Gastroesophageal sphincter (tissue), 4 donors: ENCODE measurements around the gene TMTC2. TPM values are rescaled to one million over a fixed set of nuclear protein-coding genes. Genes with fewer than 3 reads are reported as not detected.

Experiments used
- ATAC-seq: fragments of 150-250 bp; one replicate; pipeline ENCODE4 v1.9.1; 2016; ENCODE audit warnings: mild to moderate bottlenecking, moderate library complexity
- H3K27ac ChIP-seq, 4 donors: fragments of 200-600 bp; sonication (generic) in 3 of 4; 1 replicate in 3 of 4; 2 replicates in 1 of 4; pipeline ENCODE4 v1.5.1; 2016 to 2019
- H3K27me3 ChIP-seq: fragments of 200-600 bp; sonication (generic); one replicate; pipeline ENCODE4 v1.5.1; 2019
- H3K36me3 ChIP-seq, 2 donors: fragments of 200-600 bp; sonication (generic); one replicate each; pipeline ENCODE4 v1.5.1; 2019; ENCODE audit warnings: control low read depth in 1 of 2
- H3K4me1 ChIP-seq, 3 donors: fragments of 200-600 bp; sonication (generic); 1 replicate in 2 of 3; 2 replicates in 1 of 3; pipeline ENCODE4 v1.5.1; 2016 to 2019; ENCODE audit warnings: control low read depth in 2 of 3
- H3K4me3 ChIP-seq, 2 donors: fragments of 200-600 bp; sonication (generic); one replicate each; pipeline ENCODE4 v1.5.1; 2019; ENCODE audit warnings: mild to moderate bottlenecking in 1 of 2, moderate library complexity in 1 of 2
- H3K9me3 ChIP-seq, 3 donors: fragments of 200-600 bp; sonication (generic); one replicate each; pipeline ENCODE4 v1.5.1; 2017 to 2019; ENCODE audit warnings: control low read depth in 2 of 3
- CTCF ChIP-seq, 4 experiments: fragments of 200-600 bp in 2 of 4; fragments of 450-650 bp in 2 of 4; sonication (generic) in 1 of 4; IDR thresholded peaks; one replicate each; pipeline ENCODE4 v1.5.1; 2017 to 2019; ENCODE audit warnings: antibody characterized with exemption in 4 of 4, mild to moderate bottlenecking in 2 of 4, moderate library complexity in 2 of 4
- EP300 ChIP-seq: sonication (generic); formaldehyde crosslinking; IDR thresholded peaks from one replicate; pipeline ENCODE4 v1.6.1; 2017; ENCODE audit warnings: antibody characterized with exemption, mild to moderate bottlenecking
- POLR2A ChIP-seq, 2 donors: fragments of 450-650 bp; IDR thresholded peaks; one replicate each; pipeline ENCODE4 v1.6.1; 2017; ENCODE audit warnings: antibody characterized with exemption in 2 of 2, mild to moderate bottlenecking in 2 of 2, moderate library complexity in 1 of 2
- POLR2AphosphoS5 ChIP-seq: sonication (generic); formaldehyde crosslinking; IDR thresholded peaks from one replicate; pipeline ENCODE4 v1.6.1; 2017; ENCODE audit warnings: antibody characterized with exemption
- WGBS, 2 donors: methylation state at CpG; one replicate each; pipeline ENCODE4 v1.1.5; 2018; ENCODE audit warnings: low coverage in 1 of 2; 5-methylcytosine and 5-hydroxymethylcytosine counted together
- total RNA-seq, 4 donors: library from RNA; depleted of rRNA; stranded (reverse); fragments of >200 nt; gene quantifications; one replicate each; pipeline ENCODE4 v1.1.0, GENCODE V29; 2016

The TMTC2 gene
- total RNA-seq, 4 donors from 2014 or later, result 7.4 to 21.8 (median 16.0) TPM

GRCh38 chr12:82926630-82927029 is 239.9 kb downstream of the TMTC2 start:
- no peak for ATAC-seq
- H3K9me3 ChIP-seq, result no peaks in the 10 kb centered on the region
- no peak overlapping the region for H3K27ac ChIP-seq
- TF ChIP-seq CTCF (IDR thresholded peaks at IDR 0.05) (no peak), POLR2A (IDR thresholded peaks at IDR 0.05) (no peak), POLR2AphosphoS5 (no peak)
- no peak overlapping the region for H3K4me3 ChIP-seq
- no peaks in the 10 kb centered on the region for H3K36me3 ChIP-seq
- 93 to 100% methylated on average over 3 of the region's 3 CpGs for WGBS, 2 donors
- H3K4me1 ChIP-seq, result no peaks in the 10 kb centered on the region
- no peaks in the 10 kb centered on the region for H3K27me3 ChIP-seq

GRCh38 chr12:82930301-82930700 is 243.6 kb downstream of the TMTC2 start:
- no peak overlapping the region for H3K27ac ChIP-seq
- ATAC-seq, result no peak
- H3K4me3 ChIP-seq, result no peak overlapping the region
- H3K27me3 ChIP-seq, result no peaks in the 10 kb centered on the region
- 90 to 100% methylated on average over 2 to 3 of the region's 3 CpGs for WGBS, 2 donors
- TF ChIP-seq POLR2AphosphoS5 (no peak), POLR2A (IDR thresholded peaks at IDR 0.05) (no peak), CTCF (IDR thresholded peaks at IDR 0.05) (no peak), EP300 (no peak)
- no peaks in the 10 kb centered on the region for H3K36me3 ChIP-seq
- H3K9me3 ChIP-seq, result no peaks in the 10 kb centered on the region
- H3K4me1 ChIP-seq, result no peaks in the 10 kb centered on the region

- 84 to 97% methylated on average over 3 to 4 of the region's 5 CpGs for WGBS, 2 donors
- H3K27ac ChIP-seq, result no peak overlapping the region
- TF ChIP-seq POLR2AphosphoS5, result no peak
- TF ChIP-seq POLR2A (IDR thresholded peaks at IDR 0.05), result no peak
- no peak for TF ChIP-seq EP300
- no peak for TF ChIP-seq CTCF (IDR thresholded peaks at IDR 0.05)
These were observed 244.8 kb downstream of the TMTC2 start for GRCh38 chr12:82931349-82932116.

GRCh38 chr12:82937151-82937550 is 250.4 kb downstream of the TMTC2 start:
- Histone ChIP-seq H3K27me3 (no peaks in the 10 kb centered on the region), H3K4me3 (no peak overlapping the region), H3K9me3 (no peaks in the 10 kb centered on the region), H3K27ac (no peak overlapping the region), H3K4me1 (no peaks in the 10 kb centered on the region), H3K36me3 (no peaks in the 10 kb centered on the region)
- 35 to 50% methylated on average over 2 of the region's 2 CpGs for WGBS, 2 donors
- no peak for ATAC-seq
- no peak for TF ChIP-seq POLR2A (IDR thresholded peaks at IDR 0.05)
- TF ChIP-seq POLR2AphosphoS5, result no peak
- TF ChIP-seq CTCF (IDR thresholded peaks at IDR 0.05), result no peak
- no peak for TF ChIP-seq EP300

More at GRCh38 chr12:82931349-82932116, 244.8 kb downstream of the TMTC2 start:
- ATAC-seq, result no peak
- H3K4me1 ChIP-seq, result no peaks in the 10 kb centered on the region
- H3K9me3 ChIP-seq, result no peaks in the 10 kb centered on the region
- H3K27me3 ChIP-seq, result no peaks in the 10 kb centered on the region
- H3K4me3 ChIP-seq, result no peak overlapping the region
- H3K36me3 ChIP-seq, result no peaks in the 10 kb centered on the region

GRCh38 chr12:82942521-82942920 is 255.8 kb downstream of the TMTC2 start:
- no peak for TF ChIP-seq EP300
- TF ChIP-seq POLR2AphosphoS5, result no peak
- no peak for TF ChIP-seq CTCF (IDR thresholded peaks at IDR 0.05)
- no peak for TF ChIP-seq POLR2A (IDR thresholded peaks at IDR 0.05)
- no peaks in the 10 kb centered on the region for H3K27me3 ChIP-seq
- H3K9me3 ChIP-seq, result no peaks in the 10 kb centered on the region
- peaks cover 0 to 6% (median 0%) of the 10 kb centered on the region in 3 donors for H3K4me1 ChIP-seq
- H3K27ac ChIP-seq, result no peak overlapping the region
- 18 to 23% methylated on average over 2 of the region's 2 CpGs for WGBS, 2 donors
- ATAC-seq, result no peak
- H3K36me3 ChIP-seq, result no peaks in the 10 kb centered on the region
- H3K4me3 ChIP-seq, result no peak overlapping the region
